Measurements from ENCODE around the gene TTF1. TPM values are rescaled to one million over a fixed set of nuclear protein-coding genes. Genes with fewer than 3 reads are reported as not detected.

TTF1 gene, protein sequence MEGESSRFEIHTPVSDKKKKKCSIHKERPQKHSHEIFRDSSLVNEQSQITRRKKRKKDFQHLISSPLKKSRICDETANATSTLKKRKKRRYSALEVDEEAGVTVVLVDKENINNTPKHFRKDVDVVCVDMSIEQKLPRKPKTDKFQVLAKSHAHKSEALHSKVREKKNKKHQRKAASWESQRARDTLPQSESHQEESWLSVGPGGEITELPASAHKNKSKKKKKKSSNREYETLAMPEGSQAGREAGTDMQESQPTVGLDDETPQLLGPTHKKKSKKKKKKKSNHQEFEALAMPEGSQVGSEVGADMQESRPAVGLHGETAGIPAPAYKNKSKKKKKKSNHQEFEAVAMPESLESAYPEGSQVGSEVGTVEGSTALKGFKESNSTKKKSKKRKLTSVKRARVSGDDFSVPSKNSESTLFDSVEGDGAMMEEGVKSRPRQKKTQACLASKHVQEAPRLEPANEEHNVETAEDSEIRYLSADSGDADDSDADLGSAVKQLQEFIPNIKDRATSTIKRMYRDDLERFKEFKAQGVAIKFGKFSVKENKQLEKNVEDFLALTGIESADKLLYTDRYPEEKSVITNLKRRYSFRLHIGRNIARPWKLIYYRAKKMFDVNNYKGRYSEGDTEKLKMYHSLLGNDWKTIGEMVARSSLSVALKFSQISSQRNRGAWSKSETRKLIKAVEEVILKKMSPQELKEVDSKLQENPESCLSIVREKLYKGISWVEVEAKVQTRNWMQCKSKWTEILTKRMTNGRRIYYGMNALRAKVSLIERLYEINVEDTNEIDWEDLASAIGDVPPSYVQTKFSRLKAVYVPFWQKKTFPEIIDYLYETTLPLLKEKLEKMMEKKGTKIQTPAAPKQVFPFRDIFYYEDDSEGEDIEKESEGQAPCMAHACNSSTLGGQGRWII
- 12.3 TPM for total RNA-seq
- long read RNA-seq, partial matches to known transcripts, result 11 of 16 reads
- long read RNA-seq, other reads (novel, unspliced or antisense), result 5 of 16 reads

DNA sequence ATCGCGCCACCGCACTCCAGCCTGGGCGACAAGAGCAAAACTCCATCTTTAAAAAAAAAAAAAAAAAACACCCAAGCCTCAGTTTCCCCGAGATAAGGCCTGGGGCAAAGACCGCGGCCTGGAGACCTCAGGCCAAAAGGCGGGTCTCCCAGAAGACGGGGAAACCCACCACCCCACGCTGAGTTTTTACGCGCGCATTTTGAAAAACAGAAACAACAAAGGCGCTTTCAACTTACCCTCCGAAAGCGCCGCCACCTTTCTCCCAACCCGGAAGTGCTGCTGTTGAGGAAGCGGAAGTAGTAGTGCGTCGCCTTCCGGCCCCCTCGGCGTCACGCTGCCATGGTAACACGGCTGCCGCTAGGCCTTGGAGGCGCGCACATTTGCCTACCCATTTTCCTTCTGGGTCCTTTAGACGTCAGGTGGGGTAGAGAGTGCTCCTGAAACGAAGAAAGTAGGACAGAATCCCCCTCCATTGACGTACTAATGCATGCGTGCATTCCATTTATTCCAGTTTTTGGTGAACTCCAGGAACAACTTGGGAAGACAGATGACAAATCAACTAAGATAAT lies at the start of gene TTF1:
Gene TTF1, minus strand, starts transcription at position 287 of the 569 bp plus-strand sequence. CDS start 4,019 bp downstream, outside the sequence.
- TF ChIP-seq, protein P1, sequence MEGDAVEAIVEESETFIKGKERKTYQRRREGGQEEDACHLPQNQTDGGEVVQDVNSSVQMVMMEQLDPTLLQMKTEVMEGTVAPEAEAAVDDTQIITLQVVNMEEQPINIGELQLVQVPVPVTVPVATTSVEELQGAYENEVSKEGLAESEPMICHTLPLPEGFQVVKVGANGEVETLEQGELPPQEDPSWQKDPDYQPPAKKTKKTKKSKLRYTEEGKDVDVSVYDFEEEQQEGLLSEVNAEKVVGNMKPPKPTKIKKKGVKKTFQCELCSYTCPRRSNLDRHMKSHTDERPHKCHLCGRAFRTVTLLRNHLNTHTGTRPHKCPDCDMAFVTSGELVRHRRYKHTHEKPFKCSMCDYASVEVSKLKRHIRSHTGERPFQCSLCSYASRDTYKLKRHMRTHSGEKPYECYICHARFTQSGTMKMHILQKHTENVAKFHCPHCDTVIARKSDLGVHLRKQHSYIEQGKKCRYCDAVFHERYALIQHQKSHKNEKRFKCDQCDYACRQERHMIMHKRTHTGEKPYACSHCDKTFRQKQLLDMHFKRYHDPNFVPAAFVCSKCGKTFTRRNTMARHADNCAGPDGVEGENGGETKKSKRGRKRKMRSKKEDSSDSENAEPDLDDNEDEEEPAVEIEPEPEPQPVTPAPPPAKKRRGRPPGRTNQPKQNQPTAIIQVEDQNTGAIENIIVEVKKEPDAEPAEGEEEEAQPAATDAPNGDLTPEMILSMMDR (IDR thresholded peaks at IDR 0.05), result no peak
- peak within 1 kb of the TSS; percentile 82 for H3K4me3 ChIP-seq
- no peaks in the 10 kb centered on the region for H3K9me3 ChIP-seq
- ATAC-seq (peak; percentile 90 to 92), DNase-seq (peak; percentile 93)
- peaks cover 47% of the 10 kb centered on the region for H3K4me1 ChIP-seq
- H3K27me3 ChIP-seq (ENCODE audit: low read depth), result peaks cover 24% of the 10 kb centered on the region
- intact Hi-C loops (cut with DNase I), result no loop called here
- peaks cover 19% of the 10 kb centered on the region for H3K36me3 ChIP-seq
- peak within 1 kb of the TSS; percentile 31 for H3K27ac ChIP-seq

- H3K36me3 ChIP-seq, result no peaks in the 10 kb centered on the region
- H3K27ac ChIP-seq, result no peak overlapping the region
- intact Hi-C loops (cut with DNase I), result no loop called here
- no peak for ATAC-seq
- no peak for DNase-seq
- no peak overlapping the region for H3K4me3 ChIP-seq
- TF ChIP-seq, protein P1 (IDR thresholded peaks at IDR 0.05), result no peak
- peaks cover 17% of the 10 kb centered on the region for H3K27me3 ChIP-seq (ENCODE audit: low read depth)
- no peaks in the 10 kb centered on the region for H3K9me3 ChIP-seq
- H3K4me1 ChIP-seq, result no peaks in the 10 kb centered on the region
Observed at GRCh38 chr9:132456241-132456640, 49.6 kb upstream of the TTF1 start.

GRCh38 chr9:132451276-132451675 lies 44.6 kb upstream of the TTF1 start:
- Histone ChIP-seq H3K36me3 (no peaks in the 10 kb centered on the region), H3K9me3 (no peaks in the 10 kb centered on the region), H3K27ac (no peak overlapping the region), H3K27me3 (ENCODE audit: low read depth) (peaks cover 4% of the 10 kb centered on the region), H3K4me1 (no peaks in the 10 kb centered on the region), H3K4me3 (no peak overlapping the region)
- TF ChIP-seq, protein P1 (IDR thresholded peaks at IDR 0.05), result no peak
- ATAC-seq, result peak in 1 of 2 donors; percentile 29
- DNase-seq, result no peak
- intact Hi-C loops (cut with DNase I), result no loop called here

DNA sequence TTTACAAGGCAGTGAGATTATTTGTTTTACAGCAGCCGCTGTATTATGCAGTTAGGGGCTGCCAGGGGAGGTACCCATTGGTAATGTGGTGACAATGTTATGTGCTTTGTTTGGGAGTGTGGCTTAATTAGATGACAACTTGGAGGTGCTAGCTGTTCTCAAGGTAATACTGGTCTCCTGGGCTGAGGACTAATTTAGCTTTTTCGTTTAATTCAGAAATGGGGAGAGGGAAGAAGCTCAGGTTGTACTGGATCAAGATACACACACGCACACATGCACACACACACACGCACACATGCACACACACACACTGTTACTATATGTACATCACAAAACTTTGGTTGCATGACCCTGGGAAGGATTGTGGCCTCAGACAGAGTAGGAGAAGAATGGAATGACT lies 41.3 kb upstream of the TTF1 start:
- no peak for ATAC-seq
- Histone ChIP-seq H3K4me1 (no peaks in the 10 kb centered on the region), H3K36me3 (no peaks in the 10 kb centered on the region), H3K27me3 (ENCODE audit: low read depth) (peaks cover 24% of the 10 kb centered on the region), H3K9me3 (no peaks in the 10 kb centered on the region), H3K4me3 (no peak overlapping the region), H3K27ac (no peak overlapping the region)
- TF ChIP-seq, protein P1 (IDR thresholded peaks at IDR 0.05), result no peak
- intact Hi-C loops (cut with DNase I), result no loop called here
- DNase-seq, result no peak

GRCh38 chr9:132447346-132447745 lies 40.7 kb upstream of the TTF1 start:
- DNase-seq (no peak), ATAC-seq (no peak)
- no peaks in the 10 kb centered on the region for H3K36me3 ChIP-seq
- intact Hi-C loops (cut with DNase I), result no loop called here
- H3K9me3 ChIP-seq, result no peaks in the 10 kb centered on the region
- TF ChIP-seq, protein P1 (IDR thresholded peaks at IDR 0.05), result no peak
- no peak overlapping the region for H3K27ac ChIP-seq
- H3K4me1 ChIP-seq, result no peaks in the 10 kb centered on the region
- no peak overlapping the region for H3K4me3 ChIP-seq
- H3K27me3 ChIP-seq (ENCODE audit: low read depth), result peaks cover 29% of the 10 kb centered on the region
